GM18951 (cell line): ENCODE measurements around the gene TMEM243.

Experiments
- POLR2A ChIP-seq: IDR thresholded peaks from 4 replicates; pipeline ENCODE4 v1.6.1; 2011; ENCODE audit warnings: mild to moderate bottlenecking; ENCODE audit not compliant: insufficient read length, insufficient read depth; ENCODE audit errors: extremely low read depth
- in situ Hi-C: fragments of 300-500 bp; cut with MboI; formaldehyde crosslinking; loops from one replicate; pipeline ENCODE4 v1.12.0; 2022; ENCODE audit warnings: low sequenced_read_pairs, mixed read lengths, inconsistent platforms; ENCODE audit not compliant: unreplicated experiment

TMEM243 gene

DNA sequence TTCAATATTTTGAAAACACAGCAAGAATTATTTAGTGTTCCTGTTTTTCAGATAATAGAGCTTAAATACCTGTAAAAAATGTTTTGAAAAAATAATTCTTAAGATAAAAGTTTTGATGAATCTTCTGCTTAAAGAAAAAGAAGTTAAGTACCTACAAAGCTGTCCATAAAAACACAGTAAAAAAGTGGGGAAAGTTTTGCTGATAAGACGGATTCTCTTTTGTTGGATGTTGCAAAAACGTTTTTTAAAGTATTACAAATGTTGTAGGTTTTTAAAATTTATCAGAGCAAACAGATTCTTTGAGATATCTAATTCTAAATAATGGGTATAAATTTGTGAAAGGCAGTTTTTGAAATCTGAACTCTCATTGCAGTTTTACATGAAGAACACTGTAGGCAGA, 55.1 kb downstream of the TMEM243 start:
- in situ Hi-C loops = no loop called here
- TF ChIP-seq POLR2A = no peak

DNA sequence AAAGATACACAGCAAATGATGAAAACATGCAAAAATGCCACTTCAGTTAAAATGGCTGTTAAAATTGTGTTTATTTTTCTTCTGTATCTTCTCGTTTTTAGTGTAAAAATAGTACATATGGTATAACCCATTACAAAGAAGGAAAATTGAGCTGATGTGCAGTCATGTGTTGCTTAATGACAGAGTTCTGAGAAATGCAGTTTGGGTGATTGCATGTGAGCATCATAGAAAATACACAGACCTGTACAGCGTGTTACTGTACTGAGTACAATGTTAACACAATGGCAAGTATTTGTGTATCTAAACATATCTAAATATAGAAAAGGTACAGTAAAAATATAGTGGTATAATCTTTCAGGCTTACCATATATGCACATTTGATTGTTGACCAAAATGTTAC, 60.0 kb downstream of the TMEM243 start:
- no peak for TF ChIP-seq POLR2A
- in situ Hi-C loops = no loop called here

DNA sequence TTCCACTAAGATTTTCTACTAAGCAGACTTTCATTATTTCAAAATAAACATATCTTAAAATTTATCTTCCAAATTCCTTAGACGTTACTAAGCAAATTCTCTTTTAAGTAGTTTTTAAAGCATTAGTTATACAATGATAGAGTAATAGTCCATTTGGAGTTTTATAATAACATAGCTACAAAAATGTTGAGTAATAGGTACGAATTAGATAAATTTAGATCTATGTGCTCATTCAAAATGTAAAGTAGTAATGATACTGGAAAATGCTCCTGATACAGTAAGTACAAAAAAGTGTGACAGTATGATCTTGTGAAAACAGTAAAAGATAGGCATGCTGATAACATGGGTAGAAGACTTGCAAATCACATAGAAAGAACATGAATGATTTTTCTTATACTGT, 62.8 kb downstream of the TMEM243 start:
- in situ Hi-C loops = no loop called here
- no peak for TF ChIP-seq POLR2A

DNA sequence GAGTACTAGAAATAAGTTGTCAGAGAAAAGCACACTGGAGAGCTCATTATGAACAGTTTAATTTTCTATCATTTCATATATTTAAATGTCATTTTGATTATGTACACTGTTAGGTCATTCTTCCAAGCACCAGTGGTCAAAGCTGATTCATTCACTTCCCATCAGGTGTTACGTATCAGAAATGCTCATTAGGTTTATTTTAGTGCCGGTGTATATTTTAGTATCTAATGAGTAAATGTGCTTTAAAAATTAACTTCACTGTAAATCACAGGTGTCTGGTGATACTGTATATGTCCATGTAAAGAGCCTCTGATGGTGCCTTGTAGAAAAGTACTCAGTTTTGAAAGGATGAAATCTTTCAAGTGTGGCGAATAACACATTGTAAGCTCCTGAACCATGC, 63.7 kb downstream of the TMEM243 start:
- in situ Hi-C loops = no loop called here

GRCh38 chr7:87154569-87154968, 65.0 kb downstream of the TMEM243 start:
- in situ Hi-C loops = no loop called here
- no peak for TF ChIP-seq POLR2A

More for the DNA sequence above, 63.7 kb downstream of the TMEM243 start:
- TF ChIP-seq POLR2A = no peak

GRCh38 chr7:87154166-87154565, 65.4 kb downstream of the TMEM243 start:
- in situ Hi-C loops = no loop called here
- TF ChIP-seq POLR2A = no peak

DNA sequence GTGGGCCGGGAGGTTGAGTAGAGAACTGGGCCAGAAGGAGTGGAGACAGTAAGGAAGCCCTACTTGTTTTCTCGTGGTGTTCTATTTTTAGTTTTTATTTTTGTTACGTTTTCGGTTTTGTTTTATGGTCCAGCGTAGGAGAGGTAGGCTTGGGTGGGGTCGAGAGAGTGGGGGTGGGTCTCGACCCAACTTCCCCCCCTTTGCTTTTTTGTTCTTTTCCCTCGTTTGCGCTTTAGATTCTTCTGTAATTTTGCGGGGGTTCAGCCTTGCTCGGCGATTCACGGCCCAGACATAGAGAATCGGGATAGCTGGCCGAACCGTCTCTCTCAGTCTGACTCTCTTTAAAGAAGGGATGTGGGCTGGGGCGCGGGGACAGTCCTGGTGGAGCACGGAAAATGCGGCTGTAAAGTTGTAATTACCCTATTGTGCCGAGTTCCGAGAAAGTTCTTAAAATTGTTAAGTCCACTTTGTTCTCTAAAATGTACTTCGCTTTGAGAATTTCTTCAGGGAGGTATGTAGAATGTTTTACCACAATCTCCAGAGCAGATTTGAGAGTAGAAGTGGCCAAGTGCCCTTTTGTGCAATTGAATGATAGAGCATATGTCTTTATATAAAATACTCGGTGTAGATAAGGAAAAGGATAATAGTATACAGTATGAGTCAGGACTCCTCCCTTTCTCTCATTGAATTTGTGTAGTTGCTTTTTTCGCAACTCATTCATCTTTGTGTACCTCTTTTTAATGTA, 66.5 kb downstream of the TMEM243 start:
- in situ Hi-C loops = no loop called here
- no peak for TF ChIP-seq POLR2A

GRCh38 chr7:87152112-87152896, 67.2 kb downstream of the TMEM243 start, which contains the start of gene DMTF1:
DMTF1 (plus strand) TSS chr7:87152453; CDS start chr7:87164942, 12,489 bp downstream.
- TF ChIP-seq POLR2A = peak; percentile 93
- in situ Hi-C loops = no loop called here

DNA sequence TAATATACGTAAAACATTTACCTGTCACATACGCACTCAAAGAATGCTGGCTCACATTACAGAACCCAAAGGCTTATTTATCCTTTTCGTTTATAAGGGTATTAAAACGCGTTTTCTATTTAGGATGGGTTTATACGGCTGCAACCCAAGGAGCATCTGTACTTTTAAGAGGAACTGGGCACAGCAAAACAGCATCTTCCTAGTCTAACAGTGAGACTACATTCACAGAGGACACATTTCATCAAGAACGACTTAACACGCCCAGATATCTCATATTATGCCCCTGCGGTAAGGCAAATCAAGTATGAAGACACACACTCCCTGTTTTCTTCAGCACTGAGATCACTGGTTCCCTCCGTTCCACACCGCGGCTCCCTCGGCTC, 67.8 kb downstream of the TMEM243 start:
- in situ Hi-C loops = no loop called here
- no peak for TF ChIP-seq POLR2A

DNA sequence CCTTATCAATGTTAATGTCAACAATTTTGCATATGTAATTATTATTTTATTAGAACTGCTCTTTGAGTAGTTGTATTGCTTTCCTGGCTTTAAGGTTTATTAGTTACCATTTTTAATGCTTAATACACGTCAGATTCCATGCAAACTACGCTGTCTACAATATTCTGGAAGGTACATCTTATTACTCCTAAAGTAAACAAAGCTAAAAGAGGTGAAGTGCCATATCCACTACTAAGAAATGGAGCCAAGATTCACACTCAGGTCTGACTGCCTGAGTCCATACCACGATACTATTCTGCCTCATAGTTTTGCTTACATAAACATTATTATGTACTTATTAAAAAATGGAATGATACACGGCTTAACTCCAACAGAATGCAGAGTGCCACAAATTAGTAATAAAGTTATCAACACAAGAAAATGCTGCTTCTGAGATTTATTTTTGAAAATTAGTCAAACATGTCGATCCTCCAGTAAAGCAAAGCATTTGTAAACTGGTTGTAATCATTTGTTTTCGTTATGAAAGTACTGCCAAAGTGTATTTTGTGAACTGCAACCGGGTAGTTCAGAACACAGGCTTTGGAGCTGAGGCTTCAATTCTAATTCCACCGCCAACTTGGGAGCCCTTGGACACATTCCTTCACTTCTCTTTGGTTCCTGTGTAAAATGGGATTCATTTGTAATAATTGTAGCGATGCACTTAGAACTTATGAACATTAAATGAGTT, 68.4 kb downstream of the TMEM243 start:
- in situ Hi-C loops = no loop called here
- no peak for TF ChIP-seq POLR2A

GRCh38 chr7:87148332-87148955, 71.1 kb downstream of the TMEM243 start:
- in situ Hi-C loops = loop anchor here (5.0 kb wide), 1 partner anchor 211 kb away; no protein-coding TSS in a partner anchor
- no peak for TF ChIP-seq POLR2A

DNA sequence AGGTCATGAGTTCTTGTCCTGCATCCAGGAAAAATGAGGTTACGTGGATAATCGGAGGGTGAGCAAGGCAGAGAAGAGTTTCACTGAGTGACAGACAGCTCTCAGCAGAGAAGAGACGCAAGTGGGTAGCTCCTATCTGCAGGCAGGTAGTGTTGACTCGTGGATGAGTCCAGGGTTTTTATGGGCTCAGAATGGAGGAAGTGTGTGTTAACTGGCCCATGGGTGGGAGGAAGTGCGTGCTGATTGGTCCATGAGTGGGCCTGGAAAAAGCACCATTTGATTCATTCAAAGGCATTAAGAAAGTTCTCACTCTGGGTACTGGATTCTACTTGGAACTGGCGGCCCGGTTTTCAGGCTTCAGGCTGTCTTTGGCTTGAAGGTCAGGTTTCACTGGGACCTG, 72.0 kb downstream of the TMEM243 start:
- in situ Hi-C loops = loop anchor here (5.0 kb wide), 1 partner anchor 210 kb away; no protein-coding TSS in a partner anchor
- no peak for TF ChIP-seq POLR2A

- TF ChIP-seq POLR2A = no peak
- in situ Hi-C loops = loop anchor here (5.0 kb wide), 1 partner anchor 210 kb away; no protein-coding TSS in a partner anchor
Observed at GRCh38 chr7:87146740-87147386, 72.7 kb downstream of the TMEM243 start.
